HEK293T (cell line): ENCODE data around the gene SLC6A6.

Experiments
- ARNT ChIP-seq: fragments of 450-650 bp; IDR thresholded peaks from 2 replicates; pipeline ENCODE4 v1.6.1; 2017; ENCODE audit warnings: mild to moderate bottlenecking
- BHLHE40 ChIP-seq: fragments of 450-650 bp; IDR thresholded peaks from 2 replicates; pipeline ENCODE4 v1.6.1; 2016; ENCODE audit warnings: mild to moderate bottlenecking, moderate library complexity, borderline replicate concordance
- CTBP1 ChIP-seq: fragments of 450-650 bp; IDR thresholded peaks from 2 replicates; pipeline ENCODE4 v1.6.1; 2016; ENCODE audit warnings: borderline replicate concordance
- ELF4 ChIP-seq: fragments of 450-650 bp; IDR thresholded peaks from 2 replicates; pipeline ENCODE4 v1.6.1; 2017; ENCODE audit warnings: antibody characterized with exemption
- FOXA1 ChIP-seq: fragments of 450-650 bp; IDR thresholded peaks from 2 replicates; pipeline ENCODE4 v1.6.1; 2016; ENCODE audit warnings: mild to moderate bottlenecking
- FOXM1 ChIP-seq: fragments of 450-650 bp; IDR thresholded peaks from 2 replicates; pipeline ENCODE4 v1.6.1; 2017; ENCODE audit warnings: mild to moderate bottlenecking, borderline replicate concordance
- HDGF ChIP-seq: fragments of 450-650 bp; IDR thresholded peaks from 2 replicates; pipeline ENCODE4 v1.6.1; 2017; ENCODE audit warnings: antibody characterized with exemption, borderline replicate concordance
- L3MBTL2 ChIP-seq: fragments of 450-650 bp; conservative IDR thresholded peaks from 2 replicates; pipeline ENCODE4 v1.6.1; 2016; ENCODE audit warnings: mild to moderate bottlenecking
- LEF1 ChIP-seq: fragments of 450-650 bp; IDR thresholded peaks from 2 replicates; pipeline ENCODE4 v1.6.1; 2017; ENCODE audit warnings: mild to moderate bottlenecking, borderline replicate concordance
- NFRKB ChIP-seq: fragments of 450-650 bp; IDR thresholded peaks from 2 replicates; pipeline ENCODE4 v1.6.1; 2016; ENCODE audit warnings: mild to moderate bottlenecking, moderate library complexity
- PKNOX1 ChIP-seq: fragments of 450-650 bp; IDR thresholded peaks from 2 replicates; pipeline ENCODE4 v1.6.1; 2016
- SP1 ChIP-seq: fragments of 450-650 bp; IDR thresholded peaks from 2 replicates; pipeline ENCODE4 v1.6.1; 2017
- SUZ12 ChIP-seq: fragments of 450-650 bp; IDR thresholded peaks from 2 replicates; pipeline ENCODE4 v1.6.1; 2016; ENCODE audit warnings: mild to moderate bottlenecking
- TARDBP ChIP-seq: fragments of 450-650 bp; IDR thresholded peaks from 2 replicates; pipeline ENCODE4 v1.6.1; 2016

- TF ChIP-seq L3MBTL2 (no peak), HDGF (no peak), SUZ12 (no peak), FOXA1 (no peak), ARNT (no peak), BHLHE40 (no peak), TARDBP (no peak), ELF4 (no peak), FOXM1 (no peak), SP1 (no peak), PKNOX1 (no peak), NFRKB (no peak), LEF1 (no peak), CTBP1 (no peak)
These were observed 90.8 kb downstream of the SLC6A6 start for GRCh38 chr3:14492948-14493881.
